GM23248 (cell line): ENCODE data around the gene R3HCC1L.

ENCODE experiments used
- EZH2 ChIP-seq: fragments of 200-600 bp; sonication (generic); IDR thresholded peaks from 2 replicates; pipeline ENCODE4 v1.6.1; 2018; ENCODE audit warnings: antibody characterized with exemption, mild to moderate bottlenecking; ENCODE audit not compliant: insufficient read depth, poor library complexity, severe bottlenecking
- EZH2phosphoT487 ChIP-seq: fragments of 200-600 bp; sonication (generic); IDR thresholded peaks from 2 replicates; pipeline ENCODE4 v1.6.1; 2018; ENCODE audit warnings: antibody characterized with exemption, moderate library complexity, mild to moderate bottlenecking, low read depth; ENCODE audit not compliant: insufficient read depth

DNA sequence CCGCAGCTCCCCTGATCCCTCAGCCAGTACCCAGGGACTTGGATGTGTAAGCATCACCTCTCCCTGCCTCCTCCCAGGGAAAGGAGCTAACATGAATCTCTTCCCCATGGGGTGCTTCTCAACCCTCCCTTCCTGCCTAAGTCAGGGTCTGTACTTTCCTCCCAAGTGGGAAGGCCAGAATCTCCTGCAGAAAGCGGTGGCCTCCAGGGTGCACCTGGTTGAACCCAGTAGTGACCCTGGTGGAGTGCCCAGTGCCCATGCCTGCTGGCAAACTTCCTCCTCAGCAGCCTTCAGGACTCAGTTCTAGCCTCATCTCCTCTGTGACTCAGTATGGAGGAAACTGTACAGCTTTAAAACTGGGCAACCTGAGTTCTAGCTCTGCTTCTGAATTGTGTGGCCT lies 136.3 kb downstream of the R3HCC1L start:
- TF ChIP-seq EZH2phosphoT487 (no peak), EZH2 (no peak)
